NCI-H526 (cell line): ENCODE measurements around the gene SLC25A26.

Experiments used
- DNase-seq, 2 experiments: peaks; one replicate each; lab custom pipeline; 2025; lab: John Stamatoyannopoulos, UW

SLC25A26 gene

GRCh38 chr3:66322436-66322835 lies 101.6 kb downstream of the SLC25A26 start:
- DNase-seq: no peak

DNA sequence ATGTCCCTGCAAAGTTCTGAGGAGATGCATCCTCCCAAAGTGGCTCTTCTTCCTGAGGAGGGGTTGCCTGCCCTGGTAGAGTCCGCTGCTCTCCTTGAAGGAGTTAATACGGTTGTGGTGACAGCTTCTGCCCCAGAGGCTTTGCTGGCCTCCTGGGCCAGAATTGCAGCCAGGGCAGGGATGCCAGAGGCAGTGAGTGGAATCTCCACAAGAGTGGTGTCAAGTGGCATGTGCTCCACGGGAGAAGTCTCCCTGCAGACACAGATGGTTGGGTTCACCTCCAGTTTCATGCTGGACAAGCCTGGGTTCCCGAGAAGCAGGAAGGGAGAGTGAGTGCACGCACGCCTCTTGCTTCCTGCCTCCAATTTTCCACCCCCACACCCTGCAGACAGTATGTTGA lies 105.5 kb downstream of the SLC25A26 start:
- DNase-seq: no peak

- DNase-seq: no peak
These were observed 114.9 kb downstream of the SLC25A26 start for GRCh38 chr3:66335671-66336070.

- DNase-seq: no peak
These were observed 115.5 kb downstream of the SLC25A26 start for GRCh38 chr3:66336333-66336766.

- no peak for DNase-seq
These were observed 118.1 kb downstream of the SLC25A26 start for GRCh38 chr3:66338927-66339326.

- DNase-seq: no peak
These were observed 122.0 kb downstream of the SLC25A26 start for GRCh38 chr3:66342717-66343356.

DNA sequence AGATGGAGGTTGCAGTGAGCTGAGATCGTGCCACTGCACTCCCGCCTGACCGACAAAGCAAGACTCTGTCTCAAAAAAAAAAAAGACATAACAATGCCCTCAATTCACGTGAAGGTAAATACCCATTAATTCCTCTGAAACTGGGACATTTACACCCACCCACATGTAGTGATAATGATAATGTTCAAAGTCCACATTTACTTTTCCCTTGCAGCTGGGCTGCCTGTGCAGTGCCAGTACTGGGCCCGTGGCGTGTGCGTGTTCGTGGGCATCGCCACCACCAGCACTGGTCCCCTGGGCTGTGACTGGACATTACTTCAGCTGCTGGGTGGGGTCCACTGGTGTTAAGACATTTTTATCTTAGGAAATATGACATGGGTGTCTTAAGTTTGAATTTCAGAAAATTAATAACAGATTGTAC lies 123.6 kb downstream of the SLC25A26 start:
- peak in 1 of 2 experiments; percentile 5 for DNase-seq

DNA sequence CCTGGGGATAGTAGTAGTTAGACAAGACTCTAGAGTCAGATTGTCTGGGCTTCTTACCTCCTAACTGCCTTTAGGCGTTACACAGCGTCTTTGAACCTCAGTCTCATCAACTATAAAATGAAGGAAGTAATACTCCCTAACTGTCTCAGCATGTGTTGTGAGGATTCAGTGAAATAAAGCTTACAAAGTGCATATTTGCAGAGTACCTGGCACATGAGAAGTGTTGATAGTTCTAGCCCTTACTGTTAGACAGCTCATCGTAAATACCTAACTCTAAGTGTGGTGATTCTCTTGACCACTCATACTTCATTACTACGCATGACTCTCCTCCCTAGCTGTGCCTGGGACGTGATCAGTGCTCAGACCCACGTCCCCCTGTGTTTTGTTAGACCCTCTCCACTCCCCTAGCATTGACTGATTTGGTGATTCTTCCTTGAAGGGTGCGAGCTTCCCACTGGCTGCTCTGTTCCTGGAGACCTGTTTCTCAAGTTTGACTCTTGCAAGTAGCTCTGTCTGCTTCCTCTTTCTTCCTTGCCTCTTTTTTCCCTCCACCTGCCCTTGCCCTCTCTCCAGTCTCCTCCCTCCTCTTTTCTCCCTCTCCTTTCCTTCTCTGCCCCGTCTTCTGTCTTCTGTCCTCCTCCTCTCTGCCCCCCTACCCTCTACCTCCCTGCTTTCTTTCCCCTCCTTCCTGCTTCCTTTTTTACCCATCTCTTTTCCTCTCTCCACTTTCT lies 124.2 kb downstream of the SLC25A26 start:
- no peak for DNase-seq

- no peak for DNase-seq
These were observed 127.9 kb downstream of the SLC25A26 start for GRCh38 chr3:66348704-66349103.

DNA sequence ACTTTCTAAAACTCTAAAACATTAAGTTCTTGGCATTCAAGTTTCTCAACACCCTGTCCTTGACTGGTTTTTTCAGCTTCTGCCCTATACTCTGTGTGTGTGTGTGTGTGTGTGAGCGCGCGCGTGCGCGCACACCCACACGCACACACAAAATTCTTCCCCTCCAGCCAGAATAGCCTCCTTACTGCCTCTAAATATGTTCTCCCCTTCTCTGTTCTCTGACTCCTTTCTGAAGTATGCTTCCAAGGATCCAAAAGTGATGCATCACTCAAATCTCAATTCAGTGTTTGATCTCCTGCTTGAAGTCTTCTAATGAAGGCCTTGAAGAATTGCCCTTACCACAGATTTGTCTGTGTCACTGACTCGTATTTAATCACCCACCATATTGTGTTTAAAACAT lies 129.8 kb downstream of the SLC25A26 start:
- no peak for DNase-seq

DNA sequence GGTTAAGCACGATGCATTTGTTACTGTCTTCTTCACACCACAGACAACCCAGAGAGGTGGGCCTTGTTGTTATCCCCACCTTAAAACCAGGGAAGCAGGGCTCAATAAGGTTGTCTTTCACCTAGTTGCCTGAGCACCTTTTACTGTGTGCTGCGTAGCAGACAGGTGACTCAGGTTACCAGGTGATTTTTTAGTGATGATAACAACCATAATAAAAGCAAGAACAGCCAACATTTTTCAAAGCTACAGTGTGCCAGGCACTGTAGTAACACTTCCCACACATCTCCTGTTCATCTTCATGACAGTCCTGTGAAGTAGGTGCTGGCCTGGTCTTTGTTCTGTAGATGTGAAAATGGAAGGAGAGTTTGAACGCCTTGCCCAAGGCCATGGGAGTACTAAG lies 132.2 kb downstream of the SLC25A26 start:
- no peak for DNase-seq

- DNase-seq: no peak
These were observed 132.7 kb downstream of the SLC25A26 start for GRCh38 chr3:66353530-66353929.

GRCh38 chr3:66354001-66354400 lies 133.2 kb downstream of the SLC25A26 start:
- DNase-seq: no peak

DNA sequence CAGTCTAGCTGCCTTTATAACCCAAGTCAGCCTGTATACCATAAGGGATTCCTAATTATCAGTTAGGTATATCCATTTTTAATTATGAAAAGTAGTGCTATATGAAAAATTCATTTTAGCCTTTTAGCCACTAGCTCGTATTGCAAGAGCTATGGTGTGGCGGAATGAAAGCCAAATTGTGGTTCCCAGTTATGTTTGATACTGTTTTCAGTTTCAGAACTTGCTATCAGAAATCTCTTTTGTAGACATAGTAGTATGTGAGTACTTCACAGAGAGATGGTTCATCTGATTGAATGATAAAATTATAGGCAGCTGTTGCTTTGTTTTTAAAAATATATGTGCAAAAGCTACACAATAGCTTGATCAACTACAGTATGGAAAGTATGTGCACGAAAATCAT lies 134.6 kb downstream of the SLC25A26 start:
- DNase-seq: no peak

DNA sequence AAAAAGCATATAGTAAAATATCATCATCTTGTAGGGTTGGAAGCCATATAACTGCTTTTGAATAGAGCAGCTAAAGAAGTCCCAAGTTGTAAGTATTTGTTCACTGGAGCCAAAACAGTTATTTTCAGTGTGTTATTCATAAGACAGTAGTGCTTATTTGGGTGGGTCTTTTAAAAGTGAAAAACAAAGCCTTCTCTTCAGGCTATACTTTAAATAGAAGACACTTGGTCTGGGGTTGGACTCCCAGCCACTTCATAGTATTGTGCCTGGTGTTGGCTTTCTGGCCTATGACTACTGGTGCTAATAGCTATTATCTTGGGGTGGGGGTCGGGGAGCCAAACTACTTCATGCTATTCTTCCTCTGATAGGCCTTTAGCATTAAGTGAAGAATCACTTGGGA lies 135.2 kb downstream of the SLC25A26 start:
- DNase-seq: no peak

GRCh38 chr3:66361356-66361755 lies 140.6 kb downstream of the SLC25A26 start:
- DNase-seq: no peak

DNA sequence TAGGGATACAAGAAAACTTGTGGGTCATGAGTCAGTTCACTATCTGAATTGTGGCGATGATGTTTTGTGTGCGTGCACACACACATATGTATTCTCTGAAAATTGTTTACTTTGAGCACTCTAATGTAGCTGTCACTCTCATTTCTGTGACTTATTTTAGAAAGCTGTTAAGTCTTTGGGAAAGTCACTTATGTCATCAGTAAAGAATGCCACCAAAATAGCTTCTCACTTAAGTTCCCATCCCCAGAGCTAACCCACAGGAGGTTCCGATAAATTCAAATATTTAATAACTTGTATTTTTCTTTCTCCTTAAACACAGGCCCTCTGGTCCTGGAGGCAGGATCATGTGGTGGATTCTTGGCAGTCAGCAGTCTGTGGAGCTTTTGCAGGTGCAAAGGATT lies 141.7 kb downstream of the SLC25A26 start:
- no peak for DNase-seq

GRCh38 chr3:66363148-66363547 lies 142.3 kb downstream of the SLC25A26 start:
- DNase-seq: no peak

DNA sequence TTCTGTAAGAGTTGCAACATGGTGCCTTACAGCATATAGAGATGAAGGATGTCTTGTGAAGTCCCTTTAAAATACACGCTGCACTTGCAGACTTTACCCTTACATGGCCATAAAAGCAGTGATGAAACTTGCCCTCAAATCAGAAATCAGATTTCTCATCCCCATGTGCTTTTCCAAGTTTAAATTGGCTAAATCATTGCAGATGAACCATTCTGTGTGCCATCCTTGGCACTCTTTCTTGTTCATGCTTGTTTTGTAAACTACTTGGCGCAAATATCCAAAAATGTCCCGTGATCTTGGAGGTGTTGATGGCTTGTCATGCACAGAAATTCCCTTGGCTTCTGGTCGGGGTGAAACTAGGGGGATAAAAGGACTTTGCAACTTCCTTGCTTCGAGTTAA lies 144.3 kb downstream of the SLC25A26 start:
- no peak for DNase-seq

DNA sequence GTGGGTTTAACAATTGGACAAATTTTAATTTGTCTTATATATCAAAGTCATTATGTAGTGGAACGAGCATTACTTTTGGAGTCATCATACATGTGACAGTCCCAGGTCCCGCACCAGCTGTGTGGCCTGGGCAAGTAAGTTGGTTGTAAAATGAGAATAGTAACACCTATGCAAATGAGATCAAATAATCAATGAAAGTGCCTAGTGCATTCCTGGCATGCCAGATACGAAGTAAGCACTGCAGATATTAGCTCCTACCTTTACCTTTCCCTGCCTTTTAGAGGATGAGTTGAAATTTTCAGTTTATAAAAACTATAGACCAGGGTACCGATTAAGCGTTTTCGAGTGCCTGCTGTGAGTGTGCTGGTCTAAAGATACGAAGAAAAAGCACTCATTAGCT lies 145.9 kb downstream of the SLC25A26 start:
- DNase-seq: peak in 1 of 2 experiments; percentile 11

- DNase-seq: no peak
These were observed 147.2 kb downstream of the SLC25A26 start for GRCh38 chr3:66367979-66368378.

GRCh38 chr3:66370179-66370578 lies 149.4 kb downstream of the SLC25A26 start:
- no peak for DNase-seq

GRCh38 chr3:66371432-66371831 lies 150.6 kb downstream of the SLC25A26 start:
- no peak for DNase-seq
